ENCODE results near the gene NSRP1. TPM values are rescaled to one million over a fixed set of nuclear protein-coding genes. Genes with fewer than 3 reads are reported as not detected.

Gene NSRP1
- total RNA-seq (2022; extraction: Qiagen RNA extraction; ENCODE audit: low read depth): 28.9 to 49.7 TPM (median 29.9 TPM) in 5 replicates

GRCh38 chr17:30116661-30117551, at the start of gene NSRP1:
Gene NSRP1 (plus strand): TSS chr17:30116816. CDS start chr17:30116844, 28 bp downstream.

GRCh38 chr17:30235386-30236296, 119.0 kb downstream of the NSRP1 start, which contains the start of gene SLC6A4:
Gene SLC6A4 (minus strand): TSS chr17:30235697. CDS start chr17:30221958, 13,739 bp downstream.

Other genes with a start within 250 kb of the NSRP1 start
- 22.1 to 30.7 TPM (median 28.5 TPM) in 5 replicates for gene SSH2, start 186.6 kb upstream of the NSRP1 start, total RNA-seq (2022; extraction: Qiagen RNA extraction; ENCODE audit: low read depth)
- 0.21 to 1.2 TPM (median 0.39 TPM) in 5 replicates for gene EFCAB5, start 175.2 kb upstream of the NSRP1 start, total RNA-seq (2022; extraction: Qiagen RNA extraction; ENCODE audit: low read depth)
- gene SLC6A4, start 118.9 kb downstream of the NSRP1 start, total RNA-seq (2022; extraction: Qiagen RNA extraction; ENCODE audit: low read depth): 0.08 TPM in 1 of 5 replicates, not detected in the others
- 42.3 to 48.7 TPM (median 44.2 TPM) in 5 replicates for gene BLMH, start 175.1 kb downstream of the NSRP1 start, total RNA-seq (2022; extraction: Qiagen RNA extraction; ENCODE audit: low read depth)
- gene TMIGD1, start 217.2 kb downstream of the NSRP1 start, total RNA-seq (2022; extraction: Qiagen RNA extraction; ENCODE audit: low read depth): not detected in 5 replicates

Data from A549 treated with ZK216348 at 1 μM for 4 hours (cell line).